Neural progenitor cell (in vitro differentiated cells): ENCODE data around the gene FOXD2. TPM values are rescaled to one million over a fixed set of nuclear protein-coding genes. Genes with fewer than 3 reads are reported as not detected.

Experiments
- DNase-seq: peaks from one replicate; pipeline ENCODE4 v3.0.0-alpha.2; 2016; ENCODE audit warnings: low spot score
- H2AFZ ChIP-seq: fragments of 200-600 bp; sonication (generic); replicated peaks from 2 replicates; pipeline ENCODE4 v1.6.1; 2016; ENCODE audit warnings: antibody characterized with exemption
- H3F3A ChIP-seq: fragments of 200-600 bp; sonication (generic); 2 replicates; pipeline ENCODE4 v1.6.1; 2016; ENCODE audit warnings: antibody characterized with exemption, low read depth
- H3K27ac ChIP-seq: fragments of 200-600 bp; sonication (generic); 2 replicates; pipeline ENCODE4 v1.5.1; 2016; ENCODE audit warnings: mild to moderate bottlenecking
- H3K27me3 ChIP-seq: fragments of 200-600 bp; sonication (generic); 2 replicates; pipeline ENCODE4 v1.6.1; 2016; ENCODE audit warnings: mild to moderate bottlenecking, moderate library complexity
- H3K36me3 ChIP-seq: fragments of 200-600 bp; sonication (generic); 2 replicates; pipeline ENCODE4 v1.5.1; 2016
- H3K4me1 ChIP-seq: fragments of 200-600 bp; sonication (generic); 2 replicates; pipeline ENCODE4 v1.6.1; 2016; ENCODE audit warnings: mixed run types
- H3K4me2 ChIP-seq: fragments of 200-600 bp; sonication (generic); 2 replicates; pipeline ENCODE4 v1.6.1; 2016
- H3K4me3 ChIP-seq: fragments of 200-600 bp; sonication (generic); 2 replicates; pipeline ENCODE4 v1.5.1; 2016
- H3K79me2 ChIP-seq: fragments of 200-600 bp; sonication (generic); 2 replicates; pipeline ENCODE4 v1.6.1; 2016; ENCODE audit warnings: low read depth
- H3K9ac ChIP-seq: fragments of 200-600 bp; sonication (generic); 2 replicates; pipeline ENCODE4 v1.6.1; 2016
- H3K9me3 ChIP-seq: fragments of 200-600 bp; sonication (generic); 2 replicates; pipeline ENCODE4 v1.5.1; 2016; ENCODE audit warnings: low read depth
- H4K20me1 ChIP-seq: fragments of 200-600 bp; sonication (generic); 2 replicates; pipeline ENCODE4 v1.6.1; 2016; ENCODE audit warnings: low read depth
- H3K27ac Mint-ChIP-seq: 3 replicates; pipeline ENCODE4 v1.8.0; 2021; ENCODE audit warnings: mixed read lengths
- H3K27me3 Mint-ChIP-seq: 2 replicates; pipeline ENCODE4 v1.8.0; 2022; ENCODE audit warnings: low read depth, mild to moderate bottlenecking, inconsistent platforms, moderate library complexity, mixed read lengths; ENCODE audit not compliant: insufficient read depth
- H3K36me3 Mint-ChIP-seq: 3 replicates; pipeline ENCODE4 v1.8.0; 2021; ENCODE audit warnings: mixed read lengths
- H3K4me1 Mint-ChIP-seq: 3 replicates; pipeline ENCODE4 v1.8.0; 2021; ENCODE audit warnings: mixed read lengths
- H3K4me3 Mint-ChIP-seq: 3 replicates; pipeline ENCODE4 v1.8.0; 2021; ENCODE audit warnings: mild to moderate bottlenecking, moderate library complexity, mixed read lengths
- H3K9me3 Mint-ChIP-seq: 3 replicates; pipeline ENCODE4 v1.8.0; 2020; ENCODE audit warnings: mixed read lengths
- CTCF ChIP-seq: fragments of 200-600 bp; sonication (generic); IDR thresholded peaks from 2 replicates; pipeline ENCODE4 v1.5.1; 2017; ENCODE audit warnings: antibody characterized with exemption, mild to moderate bottlenecking
- EZH2 ChIP-seq: fragments of 200-600 bp; sonication (generic); IDR thresholded peaks from 2 replicates; pipeline ENCODE4 v1.6.1; 2017; ENCODE audit warnings: antibody characterized with exemption, mild to moderate bottlenecking, moderate library complexity
- EZH2phosphoT487 ChIP-seq: fragments of 200-600 bp; sonication (generic); IDR thresholded peaks from 2 replicates; pipeline ENCODE4 v1.6.1; 2017; ENCODE audit warnings: antibody characterized with exemption
- total RNA-seq: library from RNA; depleted of rRNA; stranded (reverse); fragments of >200 nt; gene quantifications from 2 replicates; pipeline ENCODE4 v1.2.3, GENCODE V29; 2015; ENCODE audit warnings: low replicate concordance

The FOXD2 gene
- total RNA-seq, 1 donor from 2014 or later, result 0.32 TPM

- H3K27ac Mint-ChIP-seq, result no peak overlapping the region
- no peak for TF ChIP-seq EZH2
- TF ChIP-seq EZH2phosphoT487, result no peak
- no peak for TF ChIP-seq CTCF
- peaks cover 53% of the 10 kb centered on the region for H3K27me3 ChIP-seq
- H3K27me3 Mint-ChIP-seq, result peaks cover 21% of the 10 kb centered on the region
- H4K20me1 ChIP-seq, result no peaks in the 10 kb centered on the region
- no peaks in the 10 kb centered on the region for H3K9me3 ChIP-seq
- H3K9me3 Mint-ChIP-seq, result no peaks in the 10 kb centered on the region
- H3K27ac ChIP-seq, result no peak overlapping the region
- no peak overlapping the region for H3K4me2 ChIP-seq
- peaks cover 7% of the 10 kb centered on the region for H3K4me1 ChIP-seq
- no peak overlapping the region for H2AFZ ChIP-seq
- DNase-seq, result no peak
- H3K36me3 Mint-ChIP-seq, result no peaks in the 10 kb centered on the region
- H3K4me1 Mint-ChIP-seq, result no peaks in the 10 kb centered on the region
- H3K4me3 ChIP-seq, result no peak overlapping the region
- no peaks in the 10 kb centered on the region for H3K36me3 ChIP-seq
- no peak overlapping the region for H3K4me3 Mint-ChIP-seq
- peaks cover 6% of the 10 kb centered on the region for H3F3A ChIP-seq
- H3K9ac ChIP-seq, result no peak overlapping the region
- no peaks in the 10 kb centered on the region for H3K79me2 ChIP-seq
Observed at GRCh38 chr1:47409311-47410067, 28.4 kb upstream of the FOXD2 start.

GRCh38 chr1:47410068-47410455 lies 27.8 kb upstream of the FOXD2 start:
- no peaks in the 10 kb centered on the region for H3K4me1 Mint-ChIP-seq
- no peaks in the 10 kb centered on the region for H3K36me3 Mint-ChIP-seq
- TF ChIP-seq EZH2phosphoT487 (no peak), CTCF (no peak), EZH2 (no peak)
- Histone ChIP-seq H3F3A (peaks cover 6% of the 10 kb centered on the region), H3K36me3 (no peaks in the 10 kb centered on the region), H3K79me2 (no peaks in the 10 kb centered on the region), H3K9me3 (no peaks in the 10 kb centered on the region), H2AFZ (no peak overlapping the region), H3K9ac (no peak overlapping the region), H3K4me2 (no peak overlapping the region), H3K4me3 (no peak overlapping the region), H3K27me3 (peaks cover 56% of the 10 kb centered on the region), H3K4me1 (peaks cover 7% of the 10 kb centered on the region), H3K27ac (no peak overlapping the region), H4K20me1 (peaks cover 1% of the 10 kb centered on the region)
- H3K27ac Mint-ChIP-seq, result no peak overlapping the region
- H3K4me3 Mint-ChIP-seq, result no peak overlapping the region
- H3K9me3 Mint-ChIP-seq, result no peaks in the 10 kb centered on the region
- peaks cover 26% of the 10 kb centered on the region for H3K27me3 Mint-ChIP-seq
- no peak for DNase-seq

- TF ChIP-seq CTCF (no peak), EZH2phosphoT487 (no peak), EZH2 (no peak)
- no peak for DNase-seq
- H3K9me3 Mint-ChIP-seq, result no peaks in the 10 kb centered on the region
- Histone ChIP-seq H3F3A (peaks cover 6% of the 10 kb centered on the region), H3K27ac (no peak overlapping the region), H3K36me3 (no peaks in the 10 kb centered on the region), H3K27me3 (peaks cover 65% of the 10 kb centered on the region), H3K9ac (no peak overlapping the region), H3K4me1 (peaks cover 7% of the 10 kb centered on the region), H3K9me3 (no peaks in the 10 kb centered on the region), H3K4me2 (no peak overlapping the region), H3K4me3 (no peak overlapping the region), H4K20me1 (peaks cover 7% of the 10 kb centered on the region), H2AFZ (no peak overlapping the region), H3K79me2 (no peaks in the 10 kb centered on the region)
- H3K27me3 Mint-ChIP-seq, result peaks cover 35% of the 10 kb centered on the region
- no peak overlapping the region for H3K27ac Mint-ChIP-seq
- H3K4me3 Mint-ChIP-seq, result no peak overlapping the region
- peaks cover 2% of the 10 kb centered on the region for H3K4me1 Mint-ChIP-seq
- no peaks in the 10 kb centered on the region for H3K36me3 Mint-ChIP-seq
Observed at GRCh38 chr1:47411436-47411835, 26.4 kb upstream of the FOXD2 start.
